RPMI7951 (cell line): Measurements from ENCODE around the gene UBE2U. TPM values are rescaled to one million over a fixed set of nuclear protein-coding genes. Genes with fewer than 3 reads are reported as not detected.
A peak's percentile ranks its signal among the peaks of the same experiment; 100 is the strongest.

Experiments used
- DNase-seq: peaks from one replicate; pipeline ENCODE4 v3.0.0-alpha.2; 2012; ENCODE audit warnings: low read depth
- total RNA-seq: library from RNA; depleted of rRNA; stranded (reverse); fragments of >200 nt; shearing (Covaris generic); gene quantifications from 2 replicates; pipeline ENCODE4 v1.2.3, GENCODE V29; 2014; rRNA removed

UBE2U gene, protein sequence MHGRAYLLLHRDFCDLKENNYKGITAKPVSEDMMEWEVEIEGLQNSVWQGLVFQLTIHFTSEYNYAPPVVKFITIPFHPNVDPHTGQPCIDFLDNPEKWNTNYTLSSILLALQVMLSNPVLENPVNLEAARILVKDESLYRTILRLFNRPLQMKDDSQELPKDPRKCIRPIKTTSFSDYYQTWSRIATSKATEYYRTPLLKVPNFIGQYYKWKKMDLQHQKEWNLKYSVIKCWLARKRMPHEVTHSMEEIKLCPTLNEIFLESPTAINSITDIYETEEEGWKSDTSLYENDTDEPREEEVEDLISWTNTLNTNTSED
- total RNA-seq, result not detected in 2 replicates

GRCh38 chr1:64203420-64203819 is at the start of gene UBE2U:
Gene UBE2U, plus strand, starts transcription at chr1:64203623. Its CDS starts 428 bp downstream, at chr1:64204051.
- DNase-seq, result no peak

DNA sequence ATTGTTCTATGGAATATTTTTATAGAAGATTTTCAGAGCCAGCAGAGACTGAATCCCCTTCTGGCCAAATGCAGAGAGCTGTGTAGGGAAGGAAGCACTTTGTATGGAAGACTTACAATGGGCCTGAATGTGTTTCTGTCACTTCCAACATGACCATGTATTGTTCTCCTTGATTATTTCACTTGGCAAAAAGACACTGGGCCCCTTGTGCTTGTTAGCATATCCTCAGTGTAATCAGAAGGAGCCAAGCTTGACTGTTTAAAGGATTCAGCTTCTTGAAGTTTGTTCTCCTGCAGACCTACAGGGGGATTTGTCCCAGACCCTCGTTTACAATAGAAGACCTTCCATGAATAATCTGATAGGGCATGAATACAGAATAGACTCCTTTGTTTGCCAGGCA is 48.1 kb upstream of the UBE2U start:
- no peak for DNase-seq

DNA sequence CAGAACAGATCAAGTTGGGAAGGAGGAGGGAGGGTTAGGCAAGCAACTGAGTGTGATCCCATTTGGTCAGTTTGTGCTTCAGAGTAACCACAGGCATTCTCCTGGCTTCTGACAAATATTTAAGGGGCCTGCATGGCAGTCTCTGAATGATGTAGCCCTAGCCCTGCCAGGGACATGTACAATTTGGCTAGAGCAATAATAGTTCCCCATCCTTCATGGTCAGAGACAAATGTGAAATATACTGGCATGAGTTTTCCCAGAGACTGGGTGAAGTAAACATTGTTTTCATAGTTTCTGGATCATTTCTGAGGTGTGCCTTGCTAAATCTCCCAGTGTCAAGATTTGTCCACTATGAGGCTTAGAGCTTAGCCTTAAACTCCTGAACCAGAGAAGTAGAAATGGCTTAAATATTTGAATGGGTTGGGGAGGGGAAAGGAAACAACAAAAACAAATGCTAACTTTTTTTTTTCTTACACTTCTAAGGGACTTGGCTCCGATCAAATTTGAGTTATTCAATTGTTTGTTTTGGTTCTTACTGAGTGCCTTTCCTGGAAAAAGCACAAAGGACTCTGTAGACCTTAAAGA is 42.0 kb upstream of the UBE2U start:
- DNase-seq, result peak; percentile 26

GRCh38 chr1:64162151-64162550 is 41.3 kb upstream of the UBE2U start:
- DNase-seq, result no peak

DNA sequence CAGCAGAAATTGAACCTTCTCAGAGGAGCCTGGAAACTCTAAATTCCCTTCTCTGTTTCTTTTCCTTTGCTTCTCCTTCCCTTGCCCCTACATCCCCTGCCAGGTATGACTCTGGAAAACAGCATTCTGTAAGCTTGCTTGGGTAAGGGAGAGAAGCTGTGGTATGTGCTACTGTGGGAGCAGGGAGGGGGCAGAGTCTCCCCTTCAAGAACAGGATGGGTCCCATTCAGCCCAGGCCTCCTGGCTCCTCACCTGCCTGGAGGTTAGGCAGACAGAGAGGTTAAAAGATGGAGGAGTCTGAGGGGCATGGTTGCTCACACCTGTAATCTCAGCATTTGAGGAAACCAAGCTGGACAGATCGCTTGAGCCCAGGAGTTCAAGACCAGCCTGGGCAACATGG is 40.6 kb upstream of the UBE2U start:
- DNase-seq, result no peak

DNA sequence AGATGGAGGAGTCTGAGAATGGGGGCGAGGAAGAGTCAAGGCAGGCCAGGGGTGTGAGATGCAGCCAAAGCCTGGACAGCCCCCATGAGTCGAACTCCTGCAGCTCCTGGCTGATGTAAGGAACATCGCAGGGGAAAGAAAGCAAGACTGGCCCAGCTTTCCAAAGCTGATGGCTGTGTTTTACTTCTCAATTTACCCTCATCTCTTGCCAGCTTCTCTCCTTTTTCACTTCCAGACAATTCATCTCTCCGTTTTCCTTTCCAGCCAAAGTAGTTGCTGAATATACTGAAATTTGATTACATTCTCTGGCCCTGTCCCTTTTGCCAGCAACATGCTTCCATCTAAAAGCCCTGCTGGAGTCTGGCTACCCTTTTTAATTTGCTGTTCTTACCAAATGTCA is 40.0 kb upstream of the UBE2U start:
- DNase-seq, result no peak

GRCh38 chr1:64163970-64164369 is 39.5 kb upstream of the UBE2U start:
- DNase-seq, result peak; percentile 35

DNA sequence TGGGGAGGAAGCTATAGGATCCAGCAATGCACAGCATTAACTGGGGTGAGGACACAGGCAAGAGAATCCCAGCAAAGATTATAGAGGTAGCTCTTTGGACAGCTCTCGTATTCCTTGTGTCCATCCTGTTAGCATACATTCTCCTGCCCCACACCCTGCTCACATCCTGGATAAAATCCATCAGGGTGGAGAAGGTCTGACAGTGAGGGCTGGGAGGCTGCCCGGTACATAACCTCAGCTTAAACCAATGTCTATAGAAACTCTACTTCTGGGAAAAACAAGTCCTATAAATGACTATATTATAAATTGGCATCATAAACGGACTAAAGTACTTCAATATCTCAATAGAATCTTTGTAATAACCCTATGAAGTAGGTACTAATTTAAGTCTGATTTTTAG is 36.8 kb upstream of the UBE2U start:
- no peak for DNase-seq

DNA sequence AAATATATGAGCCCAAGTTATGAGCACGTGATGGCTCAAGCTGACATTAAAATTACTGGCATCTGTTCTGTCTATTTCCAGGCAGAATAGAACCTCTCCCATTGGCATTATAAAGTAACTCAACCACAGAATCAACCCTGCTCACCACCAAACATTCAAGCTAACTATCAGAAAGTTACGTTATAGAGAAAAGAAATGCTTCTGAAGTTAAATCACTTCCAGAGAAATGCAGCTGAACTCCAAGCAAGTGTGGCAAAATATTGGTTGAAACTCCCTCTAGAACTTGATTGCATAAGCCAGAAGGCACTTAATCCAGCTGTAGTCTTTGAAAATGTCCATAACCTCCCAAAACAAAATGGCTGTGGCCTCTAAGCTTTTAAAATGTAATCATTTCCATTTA is 36.2 kb upstream of the UBE2U start:
- no peak for DNase-seq

- DNase-seq, result no peak
These were observed 32.2 kb upstream of the UBE2U start for GRCh38 chr1:64171246-64171645.

GRCh38 chr1:64171797-64172281 is 31.6 kb upstream of the UBE2U start:
- DNase-seq, result peak; percentile 70

GRCh38 chr1:64172458-64172983 is 30.9 kb upstream of the UBE2U start:
- DNase-seq, result peak; percentile 79

DNA sequence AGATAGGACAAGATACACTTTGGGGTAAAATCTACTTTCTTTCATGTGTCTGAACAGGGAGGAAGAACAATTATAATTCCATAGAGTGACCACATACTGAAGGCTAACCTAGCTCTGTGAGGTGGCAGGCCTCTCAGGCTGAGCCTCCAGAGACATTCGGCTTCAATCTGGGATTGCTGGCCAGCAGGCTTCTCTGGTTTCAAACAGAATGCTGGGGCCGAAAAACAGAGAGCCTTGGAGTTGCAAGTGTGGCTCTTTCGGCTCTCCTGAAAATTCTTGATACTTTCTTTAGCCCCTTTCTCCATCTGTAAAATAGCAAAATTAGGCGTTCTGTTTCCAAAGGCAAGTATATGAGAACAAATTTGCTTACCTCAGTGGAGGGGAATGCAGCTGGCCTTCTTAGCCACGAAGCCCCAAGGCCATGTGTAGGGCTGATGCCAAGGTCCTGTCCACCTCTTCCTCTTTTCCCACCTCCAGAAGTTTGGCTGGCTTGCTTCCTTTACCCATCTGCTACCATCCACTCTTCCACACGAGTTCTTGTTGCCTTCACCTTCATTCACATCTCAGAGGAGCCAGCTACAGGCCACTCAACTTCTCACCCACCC is 30.0 kb upstream of the UBE2U start:
- peak; percentile 87 for DNase-seq

- DNase-seq, result no peak
These were observed 27.8 kb upstream of the UBE2U start for GRCh38 chr1:64175639-64176038.

GRCh38 chr1:64176659-64177058 is 26.8 kb upstream of the UBE2U start:
- DNase-seq, result no peak

GRCh38 chr1:64179588-64179987 is 23.8 kb upstream of the UBE2U start:
- DNase-seq, result no peak

DNA sequence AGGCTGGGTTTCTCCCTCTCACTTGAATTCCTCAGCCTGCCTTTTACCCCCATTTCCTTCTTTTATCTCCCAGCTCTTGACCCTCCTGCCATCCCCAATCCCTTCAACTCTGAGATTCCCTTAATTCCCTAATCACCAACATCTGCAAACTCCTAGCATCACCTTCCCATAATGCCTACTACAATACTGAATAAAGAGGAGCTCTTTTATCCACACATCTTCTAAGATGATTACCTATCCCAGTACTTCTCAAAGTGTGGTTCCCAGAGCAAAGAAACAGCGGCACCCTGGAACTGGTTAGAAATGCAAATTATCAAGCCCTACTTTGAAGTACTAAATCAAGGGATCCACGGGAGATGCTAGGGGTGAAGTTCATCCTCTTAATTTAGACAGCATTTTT is 21.2 kb upstream of the UBE2U start:
- DNase-seq, result no peak

- DNase-seq, result peak; percentile 57
These were observed 19.9 kb upstream of the UBE2U start for GRCh38 chr1:64183395-64184002.

DNA sequence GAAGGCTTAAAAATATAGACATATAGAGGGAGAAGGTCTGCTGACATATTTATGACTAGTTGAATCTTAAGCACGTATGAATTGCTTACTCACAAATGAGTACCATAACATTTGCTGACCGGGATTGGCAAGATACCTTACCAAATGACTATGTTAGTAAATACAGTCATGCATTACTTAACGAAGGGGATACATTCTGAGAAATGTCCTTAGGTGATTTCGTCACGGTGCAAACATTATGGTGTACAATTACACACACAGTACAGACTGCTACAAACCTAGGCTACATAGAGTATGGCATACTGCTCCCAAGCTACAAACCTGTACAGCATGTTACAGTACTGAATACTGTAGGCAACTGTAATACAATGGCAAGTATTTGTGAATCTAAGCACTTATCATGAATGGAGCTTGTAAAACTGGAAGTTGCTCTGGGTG is 19.4 kb upstream of the UBE2U start:
- peak; percentile 44 for DNase-seq

DNA sequence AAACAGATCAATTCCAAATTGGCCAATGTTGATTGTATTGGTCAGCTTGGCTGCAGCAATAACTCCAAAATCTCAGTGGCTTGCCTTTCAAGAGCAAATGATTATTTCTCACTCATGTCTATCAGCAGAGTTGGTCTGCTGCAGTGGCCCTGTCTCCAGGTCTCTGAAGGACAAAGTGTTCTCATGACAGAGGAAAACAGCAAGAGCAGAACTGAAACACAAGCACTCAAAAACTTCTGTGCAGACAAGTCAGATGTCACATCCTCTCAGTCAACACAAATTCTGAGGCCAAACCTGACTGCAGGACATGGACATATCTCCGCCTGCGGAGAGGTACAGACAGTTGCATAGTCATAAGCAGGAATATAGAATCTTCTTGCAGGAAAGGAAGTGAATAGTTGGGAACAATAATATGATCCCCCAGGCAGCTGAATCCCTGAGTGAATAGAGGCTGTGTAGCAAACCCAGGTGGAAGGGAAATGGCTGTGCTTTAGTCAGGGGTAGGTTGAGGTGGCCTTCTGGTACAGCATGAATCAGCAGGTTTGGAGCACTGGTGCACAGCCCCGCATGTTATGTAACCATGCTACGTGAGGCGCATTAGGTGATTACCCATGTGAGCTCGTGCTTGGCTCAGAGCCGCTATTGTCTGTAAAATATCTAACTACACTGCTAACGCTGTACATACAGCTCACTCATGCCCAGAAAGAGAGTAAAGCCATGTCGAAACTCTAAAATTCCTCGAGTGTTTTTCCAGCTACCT is 17.1 kb upstream of the UBE2U start:
- no peak for DNase-seq

GRCh38 chr1:64186898-64187280 is 16.5 kb upstream of the UBE2U start:
- DNase-seq, result no peak

GRCh38 chr1:64187646-64188045 is 15.8 kb upstream of the UBE2U start:
- peak; percentile 46 for DNase-seq
